ENCODE measurements around the gene GADD45G. TPM values are rescaled to one million over a fixed set of nuclear protein-coding genes. Genes with fewer than 3 reads are reported as not detected.

GADD45G gene, protein sequence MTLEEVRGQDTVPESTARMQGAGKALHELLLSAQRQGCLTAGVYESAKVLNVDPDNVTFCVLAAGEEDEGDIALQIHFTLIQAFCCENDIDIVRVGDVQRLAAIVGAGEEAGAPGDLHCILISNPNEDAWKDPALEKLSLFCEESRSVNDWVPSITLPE
- 1.3 and 1.8 TPM in 2 replicates for polyA plus RNA-seq (2012; rRNA removed)
- 0.98 and 1.4 TPM in 2 replicates for polyA plus RNA-seq (2012; cell fraction: cytosol; rRNA removed)
- 3.2 and 7.4 TPM in 2 replicates for polyA plus RNA-seq (2012; cell fraction: nucleus; rRNA removed)

DNA sequence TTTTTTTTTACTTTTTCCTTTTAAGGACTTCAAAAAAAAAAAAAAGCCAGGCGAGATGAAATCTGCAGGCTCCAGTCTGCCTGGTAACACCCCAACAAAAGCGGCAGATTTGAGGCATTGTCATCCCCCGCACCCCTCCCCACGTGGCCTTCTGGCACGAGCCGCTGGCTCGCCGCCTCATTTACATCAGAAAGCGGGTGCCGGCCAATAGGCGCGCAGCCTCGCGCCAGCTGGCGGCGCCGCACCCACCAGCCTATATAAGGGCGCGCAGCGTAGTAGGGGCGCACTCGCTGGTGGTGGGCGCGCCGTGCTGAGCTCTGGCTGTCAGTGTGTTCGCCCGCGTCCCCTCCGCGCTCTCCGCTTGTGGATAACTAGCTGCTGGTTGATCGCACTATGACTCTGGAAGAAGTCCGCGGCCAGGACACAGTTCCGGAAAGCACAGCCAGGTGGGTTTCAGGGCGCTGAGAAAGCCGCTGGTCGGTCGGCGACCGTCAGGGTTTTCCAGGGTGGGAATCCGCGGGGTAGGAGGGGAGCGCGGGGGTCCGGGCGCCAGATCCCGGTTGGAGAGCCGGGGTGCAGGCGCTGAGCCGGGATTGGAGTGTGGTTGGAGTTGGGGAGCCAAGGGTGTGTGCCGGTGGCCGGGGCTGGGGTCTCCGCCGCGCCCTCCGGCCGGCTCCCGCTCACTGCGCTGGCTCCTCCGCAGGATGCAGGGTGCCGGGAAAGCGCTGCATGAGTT, at the start of gene GADD45G:
GADD45G (plus strand) TSS at position 284 of the 736 bp plus-strand sequence; CDS start at position 394, 110 bp downstream.
- Histone ChIP-seq H3K4me3 (ENCODE audit: low read depth in 2 of 2, low read length in 1 of 2) (peak within 1 kb of the TSS; percentile 47 to 61), H4K20me1 (ENCODE audit: insufficient read depth) (no peaks in the 10 kb centered on the region), H3K36me3 (replicated peaks in 1 of 2; ENCODE audit: control insufficient read depth in 1 of 2, insufficient read depth in 2 of 2, low read length in 1 of 2) (no peaks in the 10 kb centered on the region), H2AFZ (ENCODE audit: low read depth) (peak within 1 kb of the TSS; percentile 86; the same call in 1 of the 2 replicates), H3K27me3 (ENCODE audit: insufficient read depth) (peaks cover 12% of the 10 kb centered on the region; the same call in 1 of the 2 replicates), H3K9me3 (no peaks in the 10 kb centered on the region), H3K9me2 (no peaks in the 10 kb centered on the region), H3K4me2 (peak within 1 kb of the TSS; percentile 91), H3K79me2 (ENCODE audit: insufficient read depth) (no peaks in the 10 kb centered on the region), H3F3A (replicated peaks; ENCODE audit: insufficient read depth) (peaks cover 27% of the 10 kb centered on the region), H3K4me1 (ENCODE audit: control insufficient read depth in 1 of 2, insufficient read depth in 2 of 2, low read depth in 1 of 2, low read length in 1 of 2) (peaks cover 24 to 36% of the 10 kb centered on the region in 2 experiments), H3K9ac (peak within 1 kb of the TSS; percentile 32; the same call in 1 of the 2 replicates), H3K27ac (ENCODE audit: low read depth in 2 of 2, low read length in 1 of 2) (peak within 1 kb of the TSS in 1 of 2 experiments; percentile 93; a peak in 2 of 4 replicates)
- POLR2A ChIA-PET, result interaction anchor here (0.5 to 8.4 kb wide), 35 partner anchors 9 to 505 kb away, joined by 3 to 134 read pairs (median 4); no protein-coding TSS in a partner anchor
- 3% methylated on average over 48 of the region's 63 CpGs for WGBS (ENCODE audit: low lambda C conversion rate)
- CTCF ChIA-PET, result interaction anchor here (0.7 to 17.1 kb wide), 23 partner anchors 13 to 518 kb away, joined by 3 to 604 read pairs (median 6); no protein-coding TSS in a partner anchor
- DNase-seq, result peak; percentile 92
- TF ChIP-seq NFIC (IDR thresholded peaks at IDR 0.05; ENCODE audit: borderline replicate concordance), result peak; percentile 49
- TF ChIP-seq, protein P1, sequence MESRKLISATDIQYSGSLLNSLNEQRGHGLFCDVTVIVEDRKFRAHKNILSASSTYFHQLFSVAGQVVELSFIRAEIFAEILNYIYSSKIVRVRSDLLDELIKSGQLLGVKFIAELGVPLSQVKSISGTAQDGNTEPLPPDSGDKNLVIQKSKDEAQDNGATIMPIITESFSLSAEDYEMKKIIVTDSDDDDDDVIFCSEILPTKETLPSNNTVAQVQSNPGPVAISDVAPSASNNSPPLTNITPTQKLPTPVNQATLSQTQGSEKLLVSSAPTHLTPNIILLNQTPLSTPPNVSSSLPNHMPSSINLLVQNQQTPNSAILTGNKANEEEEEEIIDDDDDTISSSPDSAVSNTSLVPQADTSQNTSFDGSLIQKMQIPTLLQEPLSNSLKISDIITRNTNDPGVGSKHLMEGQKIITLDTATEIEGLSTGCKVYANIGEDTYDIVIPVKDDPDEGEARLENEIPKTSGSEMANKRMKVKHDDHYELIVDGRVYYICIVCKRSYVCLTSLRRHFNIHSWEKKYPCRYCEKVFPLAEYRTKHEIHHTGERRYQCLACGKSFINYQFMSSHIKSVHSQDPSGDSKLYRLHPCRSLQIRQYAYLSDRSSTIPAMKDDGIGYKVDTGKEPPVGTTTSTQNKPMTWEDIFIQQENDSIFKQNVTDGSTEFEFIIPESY (IDR thresholded peaks at IDR 0.05; ENCODE audit: borderline replicate concordance, low read depth), result no peak
- TF ChIP-seq, protein P2, sequence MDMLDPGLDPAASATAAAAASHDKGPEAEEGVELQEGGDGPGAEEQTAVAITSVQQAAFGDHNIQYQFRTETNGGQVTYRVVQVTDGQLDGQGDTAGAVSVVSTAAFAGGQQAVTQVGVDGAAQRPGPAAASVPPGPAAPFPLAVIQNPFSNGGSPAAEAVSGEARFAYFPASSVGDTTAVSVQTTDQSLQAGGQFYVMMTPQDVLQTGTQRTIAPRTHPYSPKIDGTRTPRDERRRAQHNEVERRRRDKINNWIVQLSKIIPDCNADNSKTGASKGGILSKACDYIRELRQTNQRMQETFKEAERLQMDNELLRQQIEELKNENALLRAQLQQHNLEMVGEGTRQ (IDR thresholded peaks at IDR 0.05; ENCODE audit: borderline replicate concordance, low read depth, low read length), result peak; percentile 46; the same call in 1 of the 2 replicates
- TF ChIP-seq ELF1 (IDR thresholded peaks at IDR 0.05), result no peak
- TF ChIP-seq, protein P3, sequence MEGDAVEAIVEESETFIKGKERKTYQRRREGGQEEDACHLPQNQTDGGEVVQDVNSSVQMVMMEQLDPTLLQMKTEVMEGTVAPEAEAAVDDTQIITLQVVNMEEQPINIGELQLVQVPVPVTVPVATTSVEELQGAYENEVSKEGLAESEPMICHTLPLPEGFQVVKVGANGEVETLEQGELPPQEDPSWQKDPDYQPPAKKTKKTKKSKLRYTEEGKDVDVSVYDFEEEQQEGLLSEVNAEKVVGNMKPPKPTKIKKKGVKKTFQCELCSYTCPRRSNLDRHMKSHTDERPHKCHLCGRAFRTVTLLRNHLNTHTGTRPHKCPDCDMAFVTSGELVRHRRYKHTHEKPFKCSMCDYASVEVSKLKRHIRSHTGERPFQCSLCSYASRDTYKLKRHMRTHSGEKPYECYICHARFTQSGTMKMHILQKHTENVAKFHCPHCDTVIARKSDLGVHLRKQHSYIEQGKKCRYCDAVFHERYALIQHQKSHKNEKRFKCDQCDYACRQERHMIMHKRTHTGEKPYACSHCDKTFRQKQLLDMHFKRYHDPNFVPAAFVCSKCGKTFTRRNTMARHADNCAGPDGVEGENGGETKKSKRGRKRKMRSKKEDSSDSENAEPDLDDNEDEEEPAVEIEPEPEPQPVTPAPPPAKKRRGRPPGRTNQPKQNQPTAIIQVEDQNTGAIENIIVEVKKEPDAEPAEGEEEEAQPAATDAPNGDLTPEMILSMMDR (IDR thresholded peaks at IDR 0.05), result no peak
- TF ChIP-seq RFX5 (IDR thresholded peaks at IDR 0.05; ENCODE audit: low read length), result peak; percentile 95
- no peak for TF ChIP-seq TAF1 (IDR thresholded peaks at IDR 0.05; ENCODE audit: borderline replicate concordance, low read depth, low read length)
- TF ChIP-seq RXRA (IDR thresholded peaks at IDR 0.05; ENCODE audit: borderline replicate concordance, low read depth), result no peak
- no peak for TF ChIP-seq TCF12 (IDR thresholded peaks at IDR 0.05)
- TF ChIP-seq RCOR1 (IDR thresholded peaks at IDR 0.05; ENCODE audit: low read length), result no peak
- no peak for TF ChIP-seq RAD21 (IDR thresholded peaks at IDR 0.05; ENCODE audit: low read length)
- no peak for TF ChIP-seq GABPA (IDR thresholded peaks at IDR 0.05; ENCODE audit: low read depth)
- TF ChIP-seq, protein P4, sequence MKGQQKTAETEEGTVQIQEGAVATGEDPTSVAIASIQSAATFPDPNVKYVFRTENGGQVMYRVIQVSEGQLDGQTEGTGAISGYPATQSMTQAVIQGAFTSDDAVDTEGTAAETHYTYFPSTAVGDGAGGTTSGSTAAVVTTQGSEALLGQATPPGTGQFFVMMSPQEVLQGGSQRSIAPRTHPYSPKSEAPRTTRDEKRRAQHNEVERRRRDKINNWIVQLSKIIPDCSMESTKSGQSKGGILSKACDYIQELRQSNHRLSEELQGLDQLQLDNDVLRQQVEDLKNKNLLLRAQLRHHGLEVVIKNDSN (IDR thresholded peaks at IDR 0.05; ENCODE audit: borderline replicate concordance, low read depth), result peak; percentile 68; the same call in 1 of the 2 replicates
- TF ChIP-seq, protein P5, sequence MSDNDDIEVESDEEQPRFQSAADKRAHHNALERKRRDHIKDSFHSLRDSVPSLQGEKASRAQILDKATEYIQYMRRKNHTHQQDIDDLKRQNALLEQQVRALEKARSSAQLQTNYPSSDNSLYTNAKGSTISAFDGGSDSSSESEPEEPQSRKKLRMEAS (IDR thresholded peaks at IDR 0.05; ENCODE audit: low read depth), result peak; percentile 87
- no peak for TF ChIP-seq TEAD4 (IDR thresholded peaks at IDR 0.05; ENCODE audit: borderline replicate concordance, insufficient read depth)
- TF ChIP-seq EZH2phosphoT487 (IDR thresholded peaks at IDR 0.05; ENCODE audit: borderline replicate concordance, low read depth), result no peak
- no peak for TF ChIP-seq FOXJ3 (CRISPR knock-in tag; IDR thresholded peaks at IDR 0.05)
- TF ChIP-seq MEF2A (IDR thresholded peaks at IDR 0.05; ENCODE audit: borderline replicate concordance, low read depth), result no peak
- TF ChIP-seq SIN3A (IDR thresholded peaks at IDR 0.05; ENCODE audit: borderline replicate concordance, low read depth, low read length), result no peak
- TF ChIP-seq FOXM1 (IDR thresholded peaks at IDR 0.05; ENCODE audit: low read depth), result no peak
- TF ChIP-seq FOSL2 (IDR thresholded peaks at IDR 0.05; ENCODE audit: borderline replicate concordance, low read depth), result no peak
- no peak for TF ChIP-seq REST (IDR thresholded peaks at IDR 0.05; ENCODE audit: low read depth, low read length)
